Endothelial cell of umbilical vein (primary cell): ENCODE results near the gene ATP9B. TPM values are rescaled to one million over a fixed set of nuclear protein-coding genes. Genes with fewer than 3 reads are reported as not detected.

Experiments used
- BruUV-seq: library from RNA; stranded (reverse); fragments of 400-500 nt; replicated peaks from 2 replicates; lab custom pipeline; 2021; lab: Mats Ljungman, UMichigan
- CTCF ChIA-PET: fragments of 300-600, 350-600 bp; sonication (Branson Sonifier 250); formaldehyde crosslinking; loops from one replicate; lab custom pipeline; 2021; ENCODE audit warnings: antibody characterized with exemption, inconsistent platforms; lab: Charles Lee
- POLR2A ChIA-PET: fragments of 300-600, 350-600 bp; sonication (Branson Sonifier 250); formaldehyde crosslinking; loops from one replicate; lab custom pipeline; 2021; ENCODE audit warnings: antibody characterized with exemption, inconsistent platforms; lab: Charles Lee
- DNase-seq: peaks from one replicate; pipeline ENCODE4 v3.0.0-alpha.2; 2011; ENCODE audit warnings: low read depth, low spot score
- FAIRE-seq: peaks from 2 replicates; lab custom pipeline; 2011; peaks lifted over from hg19 to GRCh38; lab: Jason Lieb, UNC
- H2AFZ ChIP-seq: 2 replicates; pipeline ENCODE4 v1.6.0; 2012; ENCODE audit warnings: low read depth, low read length, control low read depth, inconsistent platforms
- H3K27ac ChIP-seq: 2 replicates; pipeline ENCODE4 v1.5.1; 2011; ENCODE audit warnings: low read depth, mild to moderate bottlenecking, control low read depth, low read length, moderate library complexity; ENCODE audit not compliant: insufficient read depth
- H3K27me3 ChIP-seq, 2 experiments: 2 replicates each; pipeline versions ENCODE4 v1.6.0 to v1.6.1; 2011; ENCODE audit warnings: low read length in 2 of 2, mixed read lengths in 1 of 2; ENCODE audit not compliant: control insufficient read depth in 2 of 2, insufficient read depth in 2 of 2
- H3K36me3 ChIP-seq, 2 experiments: 2 replicates in 1 of 2; 3 replicates in 1 of 2; pipeline ENCODE4 v1.5.1; 2011; ENCODE audit warnings: low read length in 2 of 2, mild to moderate bottlenecking in 1 of 2, moderate library complexity in 1 of 2; ENCODE audit not compliant: control insufficient read depth in 2 of 2, insufficient read depth in 2 of 2; ENCODE audit errors: extremely low read depth in 1 of 2
- H3K4me1 ChIP-seq: 3 replicates; pipeline ENCODE4 v1.5.1; 2011; ENCODE audit warnings: mild to moderate bottlenecking, low read length; ENCODE audit not compliant: control insufficient read depth, insufficient read depth; ENCODE audit errors: extremely low read depth
- H3K4me2 ChIP-seq: 2 replicates; pipeline ENCODE4 v1.6.1; 2011; ENCODE audit warnings: low read length, control low read depth, mixed read lengths; ENCODE audit not compliant: insufficient read depth
- H3K4me3 ChIP-seq, 3 experiments: fragments of 200-600 bp in 1 of 3; sonication (generic), shearing (Covaris generic) in 1 of 3; replicated peaks in 1 of 3; 2 replicates each; pipeline ENCODE4 v1.5.1; 2011 to 2016; ENCODE audit warnings: control low read depth in 3 of 3, low read length in 3 of 3, mild to moderate bottlenecking in 2 of 3, inconsistent platforms in 1 of 3, low read depth in 1 of 3, moderate library complexity in 1 of 3; ENCODE audit not compliant: insufficient read depth in 1 of 3
- H3K79me2 ChIP-seq: 2 replicates; pipeline ENCODE4 v1.6.0; 2012; ENCODE audit warnings: low read length, inconsistent platforms; ENCODE audit not compliant: control insufficient read depth, insufficient read depth
- H3K9ac ChIP-seq: replicated peaks from 2 replicates; pipeline ENCODE3; 2011; ENCODE audit warnings: low read length, control low read depth; ENCODE audit not compliant: insufficient read depth; ENCODE audit errors: extremely low read depth
- H3K9me1 ChIP-seq: replicated peaks from 3 replicates; pipeline ENCODE4 v1.6.0; 2011; ENCODE audit warnings: mild to moderate bottlenecking, low read length; ENCODE audit not compliant: control insufficient read depth, insufficient read depth; ENCODE audit errors: extremely low read depth
- H3K9me3 ChIP-seq: replicated peaks from 2 replicates; pipeline ENCODE4 v1.5.1; 2012; ENCODE audit warnings: low read length, inconsistent platforms; ENCODE audit not compliant: control insufficient read depth, insufficient read depth
- H4K20me1 ChIP-seq: replicated peaks from 2 replicates; pipeline ENCODE3; 2011; ENCODE audit warnings: mild to moderate bottlenecking, low read length; ENCODE audit not compliant: control insufficient read depth, insufficient read depth; ENCODE audit errors: extremely low read depth
- EZH2 ChIP-seq: IDR thresholded peaks from 2 replicates; pipeline ENCODE4 v1.6.1; 2012; ENCODE audit warnings: borderline replicate concordance, low read depth, mild to moderate bottlenecking, moderate library complexity, low read length, inconsistent platforms; ENCODE audit not compliant: severe bottlenecking
- FOS ChIP-seq: IDR thresholded peaks from 2 replicates; pipeline ENCODE4 v1.6.1; 2011; ENCODE audit warnings: mild to moderate bottlenecking, low read length, moderate library complexity, borderline replicate concordance; ENCODE audit not compliant: insufficient read depth
- GATA2 ChIP-seq: IDR thresholded peaks from 2 replicates; pipeline ENCODE4 v1.7.0; 2011; ENCODE audit warnings: low read depth, mild to moderate bottlenecking, moderate library complexity, mixed read lengths, low read length; ENCODE audit not compliant: insufficient read length, insufficient read depth
- JUN ChIP-seq: IDR thresholded peaks from 2 replicates; pipeline ENCODE4 v1.6.1; 2011; ENCODE audit warnings: borderline replicate concordance, low read depth; ENCODE audit not compliant: insufficient read length, insufficient read depth
- MAX ChIP-seq: IDR thresholded peaks from 2 replicates; pipeline ENCODE4 v1.6.1; 2011; ENCODE audit not compliant: insufficient read depth, insufficient read length
- MYC ChIP-seq: IDR thresholded peaks from one replicate; pipeline ENCODE4 v1.6.1; 2011; ENCODE audit warnings: mild to moderate bottlenecking, low read depth, low read length
- POLR2A ChIP-seq: IDR thresholded peaks from 2 replicates; pipeline ENCODE4 v1.6.1; 2012; ENCODE audit warnings: low read depth, mild to moderate bottlenecking, control low read depth, low read length
- POLR2AphosphoS5 ChIP-seq: IDR thresholded peaks from 2 replicates; pipeline ENCODE4 v1.6.1; 2012; ENCODE audit warnings: low read depth, mild to moderate bottlenecking, control low read depth, low read length, moderate library complexity; ENCODE audit not compliant: insufficient read depth
- dilution Hi-C: fragments of 300-500 bp; cut with MboI; formaldehyde crosslinking; loops from one replicate; pipeline ENCODE4 v1.15.0; 2019; ENCODE audit warnings: low sequenced_read_pairs; ENCODE audit not compliant: extremely low pct_ligation_motif_present
- intact Hi-C: fragments of 100-400 bp; cut with micrococcal nuclease; formaldehyde crosslinking; loops from one replicate; pipeline ENCODE4 v1.10.0; 2022
- polyA plus RNA-seq, 4 experiments: library from polyadenylated mRNA; depleted of rRNA in 3 of 4; stranded (reverse) in 3 of 4; unstranded in 1 of 4; fragments of >200 nt; gene quantifications; 2 replicates each; pipeline versions ENCODE4 v1.2.1 to v1.2.3, GENCODE V29; 2011 to 2012; ENCODE audit warnings: missing spikeins in 1 of 4
- total RNA-seq: library from RNA; stranded (reverse); gene quantifications from 2 replicates; pipeline ENCODE4 v1.2.3, GENCODE V29; 2021
- TF ChIP-seq, protein P1 (sequence below), 2 donors: IDR thresholded peaks; 1 replicate in 1 of 2; 2 replicates in 1 of 2; pipeline ENCODE4 v1.5.1; 2011; ENCODE audit warnings: low read length in 2 of 2, mild to moderate bottlenecking in 2 of 2, moderate library complexity in 2 of 2, control low read depth in 1 of 2, inconsistent platforms in 1 of 2, low read depth in 1 of 2; ENCODE audit not compliant: insufficient read depth in 1 of 2; ENCODE audit errors: extremely low read depth in 1 of 2

Gene ATP9B
- total and polyA plus RNA-seq, 2 donors (not counting 3 experiments of a cell fraction or from before 2014, with no cell fraction given), result 14.6 to 18.2 TPM

DNA sequence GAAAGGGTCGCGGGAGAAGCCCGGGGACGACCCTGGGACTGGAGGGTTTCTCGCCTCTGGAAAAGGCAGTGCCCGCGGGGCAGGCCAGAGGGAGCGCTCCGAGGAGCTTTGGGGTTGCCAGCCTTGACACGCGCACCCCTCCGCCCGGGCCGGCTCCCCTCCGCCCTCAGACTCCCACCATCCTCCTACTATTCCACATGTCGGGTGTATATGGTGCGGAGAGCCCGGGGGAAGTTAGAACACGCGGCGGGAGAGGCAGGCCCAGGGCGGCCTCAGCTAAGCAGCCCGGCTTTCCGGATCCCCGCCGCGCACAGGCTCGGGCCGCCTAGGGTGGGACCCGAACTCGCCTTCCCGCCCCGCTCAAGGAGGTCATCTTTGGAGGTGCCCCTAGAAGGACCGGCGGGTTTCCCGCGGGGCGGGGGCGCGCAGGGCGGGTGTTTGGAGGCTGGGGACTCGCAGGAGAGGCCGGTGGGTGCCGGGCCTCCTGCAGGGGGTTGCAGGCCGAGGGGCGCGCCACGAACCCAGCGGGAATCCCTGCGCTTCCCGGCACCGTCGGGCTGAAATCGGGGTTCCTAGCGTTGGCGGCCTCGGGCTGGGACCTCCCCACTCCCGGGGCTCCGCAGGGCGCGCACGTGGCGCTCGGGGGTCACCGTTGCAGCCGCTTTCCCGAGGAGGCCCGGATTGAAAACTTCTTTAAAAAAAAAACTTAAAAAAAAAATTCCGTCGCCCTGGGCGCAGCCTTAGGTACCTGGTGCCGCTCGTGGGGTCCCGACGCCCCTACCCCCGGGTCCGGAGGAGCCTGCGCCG is 330.3 kb downstream of the ATP9B start:
- Histone ChIP-seq H3K4me1 (peaks cover 55% of the 10 kb centered on the region), H3K4me3 (peak overlapping the region; percentile 19 to 44 (median 31)), H4K20me1 (no peaks in the 10 kb centered on the region), H2AFZ (peak overlapping the region; percentile 17), H3K9me3 (no peaks in the 10 kb centered on the region), H3K79me2 (peaks cover 15% of the 10 kb centered on the region), H3K9me1 (no peaks in the 10 kb centered on the region), H3K27me3 (no peaks in the 10 kb centered on the region), H3K4me2 (peak overlapping the region; percentile 52), H3K9ac (peak overlapping the region; percentile 45), H3K36me3 (no peaks in the 10 kb centered on the region), H3K27ac (peak overlapping the region; percentile 39)
- FAIRE-seq, result peak; percentile 54
- POLR2A ChIA-PET, result no interaction called here
- dilution Hi-C loops (no loop called here), intact Hi-C loops (no loop called here)
- CTCF ChIA-PET, result no interaction called here
- no TSS peak for BruUV-seq
- TF ChIP-seq JUN (no peak), POLR2AphosphoS5 (no peak), MYC (no peak), GATA2 (no peak)
- DNase-seq, result peak; percentile 36

DNA sequence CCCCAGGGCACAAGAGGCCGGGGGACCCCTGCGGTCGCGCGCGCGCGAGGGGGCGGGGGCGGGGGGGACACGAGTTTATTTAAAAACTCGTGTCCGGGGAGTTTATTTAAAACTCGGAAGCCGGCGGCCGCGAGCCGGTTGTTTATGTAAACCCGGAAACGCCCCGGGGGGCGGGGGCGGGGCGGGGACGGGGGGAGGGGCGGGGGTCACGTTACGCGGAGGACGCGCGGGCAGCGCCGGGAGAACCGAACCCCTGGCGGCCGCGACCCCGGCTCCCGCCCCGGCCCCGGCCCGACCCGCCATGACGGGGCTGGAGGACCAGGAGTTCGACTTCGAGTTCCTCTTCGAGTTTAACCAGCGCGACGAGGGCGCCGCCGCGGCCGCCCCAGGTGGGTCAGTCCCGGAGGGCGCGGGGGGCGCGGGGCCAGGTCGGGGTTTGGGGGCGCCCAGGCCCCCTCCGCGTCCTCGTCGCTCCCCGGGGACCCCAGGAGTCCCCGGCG is 330.9 kb downstream of the ATP9B start:
- H3K27ac ChIP-seq, result peak overlapping the region; percentile 39
- H3K4me2 ChIP-seq, result peak overlapping the region; percentile 52
- ChIA-PET CTCF (no interaction called here), POLR2A (no interaction called here)
- H3K4me3 ChIP-seq, result peak overlapping the region in 2 of 3 experiments; percentile 44 to 51
- no peak overlapping the region for H2AFZ ChIP-seq
- H3K36me3 ChIP-seq, result no peaks in the 10 kb centered on the region
- no peaks in the 10 kb centered on the region for H3K9me1 ChIP-seq
- BruUV-seq, result no TSS peak
- intact Hi-C loops, result no loop called here
- peak overlapping the region; percentile 65 for H3K9ac ChIP-seq
- H3K9me3 ChIP-seq, result no peaks in the 10 kb centered on the region
- no peak for FAIRE-seq
- no peaks in the 10 kb centered on the region for H3K27me3 ChIP-seq
- no peak for TF ChIP-seq MYC
- TF ChIP-seq, protein P1, sequence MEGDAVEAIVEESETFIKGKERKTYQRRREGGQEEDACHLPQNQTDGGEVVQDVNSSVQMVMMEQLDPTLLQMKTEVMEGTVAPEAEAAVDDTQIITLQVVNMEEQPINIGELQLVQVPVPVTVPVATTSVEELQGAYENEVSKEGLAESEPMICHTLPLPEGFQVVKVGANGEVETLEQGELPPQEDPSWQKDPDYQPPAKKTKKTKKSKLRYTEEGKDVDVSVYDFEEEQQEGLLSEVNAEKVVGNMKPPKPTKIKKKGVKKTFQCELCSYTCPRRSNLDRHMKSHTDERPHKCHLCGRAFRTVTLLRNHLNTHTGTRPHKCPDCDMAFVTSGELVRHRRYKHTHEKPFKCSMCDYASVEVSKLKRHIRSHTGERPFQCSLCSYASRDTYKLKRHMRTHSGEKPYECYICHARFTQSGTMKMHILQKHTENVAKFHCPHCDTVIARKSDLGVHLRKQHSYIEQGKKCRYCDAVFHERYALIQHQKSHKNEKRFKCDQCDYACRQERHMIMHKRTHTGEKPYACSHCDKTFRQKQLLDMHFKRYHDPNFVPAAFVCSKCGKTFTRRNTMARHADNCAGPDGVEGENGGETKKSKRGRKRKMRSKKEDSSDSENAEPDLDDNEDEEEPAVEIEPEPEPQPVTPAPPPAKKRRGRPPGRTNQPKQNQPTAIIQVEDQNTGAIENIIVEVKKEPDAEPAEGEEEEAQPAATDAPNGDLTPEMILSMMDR (IDR thresholded peaks at IDR 0.05; ENCODE audit: extremely low read depth in 1 of 2, insufficient read depth in 1 of 2, low read depth in 1 of 2, low read length in 2 of 2), result no peak
- TF ChIP-seq GATA2, result no peak
- TF ChIP-seq POLR2A, result no peak
- TF ChIP-seq MAX, result no peak
- no peak for TF ChIP-seq EZH2
- no peak for TF ChIP-seq POLR2AphosphoS5
- TF ChIP-seq FOS, result no peak
- TF ChIP-seq JUN, result no peak
- peaks cover 50% of the 10 kb centered on the region for H3K4me1 ChIP-seq
- no peaks in the 10 kb centered on the region for H4K20me1 ChIP-seq
- no peak for DNase-seq
- dilution Hi-C loops, result no loop called here
- peaks cover 22% of the 10 kb centered on the region for H3K79me2 ChIP-seq
